ENCODE results near the gene CARS1.

The CARS1 gene

DNA sequence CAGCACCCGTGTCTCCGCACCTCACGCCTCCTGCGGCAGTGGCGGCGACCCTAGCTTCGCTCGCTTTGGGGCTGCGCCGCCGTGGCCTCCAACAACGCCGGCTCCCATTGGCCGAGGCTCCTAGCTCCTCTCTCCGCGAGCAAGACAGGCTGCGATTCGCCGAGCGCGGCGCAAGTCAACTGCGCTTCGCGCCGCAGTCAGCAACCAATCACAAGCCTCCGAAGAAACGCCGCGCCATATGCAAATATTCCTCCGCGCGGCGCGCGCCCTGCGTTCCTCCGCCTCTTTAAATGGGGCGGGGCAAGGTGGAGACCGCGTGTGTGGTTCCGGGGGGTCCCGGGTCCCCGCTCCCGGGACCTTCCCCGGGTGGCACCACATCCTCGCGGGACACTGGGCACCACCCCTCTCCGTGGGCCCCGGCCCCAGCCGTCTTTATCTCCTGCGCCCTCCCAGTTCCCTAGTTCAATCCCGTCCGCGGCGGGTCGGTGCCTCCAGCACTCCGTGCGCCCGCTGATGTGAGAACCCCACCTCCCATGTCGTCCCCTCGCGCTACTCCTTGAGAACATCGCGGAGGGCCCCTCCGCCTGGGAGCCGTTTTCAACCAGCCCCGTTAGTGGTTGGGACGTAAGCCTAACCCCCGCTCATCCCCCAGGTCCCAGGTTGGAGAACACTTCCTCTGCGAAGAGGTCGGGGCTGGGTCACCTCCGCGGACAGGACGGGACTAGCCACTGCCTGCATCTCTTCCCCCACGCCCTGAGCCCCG lies 64.8 kb downstream of the CARS1 start, which contains the start of gene NAP1L4:
Gene NAP1L4, minus strand, starts transcription at position 96 of the 763 bp plus-strand sequence. CDS start 13,109 bp downstream, outside the sequence.
- DNase-seq (ENCODE audit: low read depth in 2 of 2) = peak; percentile 91 to 95

- DNase-seq (ENCODE audit: low read depth in 2 of 2) = peak in 1 of 2 experiments; percentile 18
Measured at GRCh38 chr11:2991452-2992233, 65.6 kb downstream of the CARS1 start.

DNA sequence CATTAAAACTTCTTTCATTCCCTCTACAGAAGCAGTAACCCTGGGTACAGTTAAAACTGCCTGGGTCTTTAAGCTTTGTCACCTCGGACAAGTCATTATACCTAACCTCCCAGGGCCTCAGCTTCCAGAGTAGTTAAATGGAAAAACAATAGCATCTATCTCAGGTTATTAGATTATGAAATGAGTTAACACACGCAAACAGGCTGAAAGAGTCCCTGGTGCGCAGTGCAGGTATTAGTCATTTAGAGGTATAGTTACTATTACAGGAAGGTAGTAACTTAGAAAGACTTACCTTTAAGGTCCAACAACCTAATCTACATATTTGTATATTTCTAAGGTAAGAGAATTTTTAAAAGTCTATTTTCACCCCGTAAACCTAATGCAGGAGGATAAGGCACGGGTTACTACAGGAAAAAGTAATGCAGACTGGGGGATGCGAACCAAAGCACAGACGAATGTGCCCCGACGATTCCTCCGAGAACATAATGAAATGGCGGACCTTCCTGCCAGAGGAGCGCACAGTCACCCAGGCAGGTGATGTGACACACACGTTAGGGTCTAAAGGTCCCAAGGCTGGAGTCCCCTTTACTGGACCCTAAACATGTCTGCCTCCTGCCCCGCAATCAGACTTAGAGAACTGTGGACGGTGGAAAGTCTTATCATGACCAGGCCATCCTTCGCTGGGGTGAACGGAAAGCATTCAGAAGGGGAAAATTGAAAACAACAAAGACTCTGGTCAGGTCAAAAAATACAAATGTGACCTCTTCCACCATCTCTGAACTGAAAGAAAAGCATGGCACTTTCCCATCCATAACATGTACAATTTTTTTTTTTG lies 66.4 kb downstream of the CARS1 start:
- DNase-seq (ENCODE audit: low read depth in 2 of 2) = no peak

DNA sequence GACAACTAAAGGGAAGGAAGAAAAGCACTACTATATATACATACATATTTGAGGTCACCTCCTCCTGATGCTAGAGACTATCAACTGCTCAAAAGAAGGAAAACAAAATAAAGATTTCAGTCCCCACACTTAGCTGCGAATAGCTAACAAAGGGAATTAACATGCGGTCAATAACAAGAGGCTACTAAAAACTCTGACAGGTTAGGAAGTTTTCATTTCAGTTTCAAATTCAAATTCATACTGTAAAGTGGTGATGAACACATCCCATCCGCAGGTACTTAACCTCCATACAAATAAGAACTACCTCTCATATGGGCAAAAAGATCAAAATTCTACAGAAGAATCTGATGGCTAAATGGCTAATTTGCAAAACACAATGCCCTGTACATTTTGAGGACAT lies 67.7 kb downstream of the CARS1 start:
- DNase-seq (ENCODE audit: low read depth in 2 of 2) = no peak

DNA sequence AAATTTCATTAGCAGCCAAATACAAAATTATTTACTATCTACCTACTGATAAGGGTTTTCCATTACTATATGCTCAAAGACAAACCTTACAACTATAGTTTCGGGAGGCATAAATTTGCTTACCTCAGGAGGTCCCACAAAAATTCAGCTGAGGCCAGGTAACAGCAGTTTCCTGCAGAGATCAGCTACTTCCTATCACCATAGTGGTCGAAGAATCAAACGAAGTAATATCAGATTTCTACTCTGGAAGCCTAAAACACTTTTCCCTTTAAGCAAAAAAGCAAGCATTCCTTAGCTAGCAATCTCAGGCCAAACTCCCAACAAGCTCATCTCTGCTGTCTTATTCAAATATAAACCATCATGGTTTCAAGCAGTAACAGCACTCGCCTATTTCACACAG lies 68.2 kb downstream of the CARS1 start:
- DNase-seq (ENCODE audit: low read depth in 2 of 2) = no peak

DNA sequence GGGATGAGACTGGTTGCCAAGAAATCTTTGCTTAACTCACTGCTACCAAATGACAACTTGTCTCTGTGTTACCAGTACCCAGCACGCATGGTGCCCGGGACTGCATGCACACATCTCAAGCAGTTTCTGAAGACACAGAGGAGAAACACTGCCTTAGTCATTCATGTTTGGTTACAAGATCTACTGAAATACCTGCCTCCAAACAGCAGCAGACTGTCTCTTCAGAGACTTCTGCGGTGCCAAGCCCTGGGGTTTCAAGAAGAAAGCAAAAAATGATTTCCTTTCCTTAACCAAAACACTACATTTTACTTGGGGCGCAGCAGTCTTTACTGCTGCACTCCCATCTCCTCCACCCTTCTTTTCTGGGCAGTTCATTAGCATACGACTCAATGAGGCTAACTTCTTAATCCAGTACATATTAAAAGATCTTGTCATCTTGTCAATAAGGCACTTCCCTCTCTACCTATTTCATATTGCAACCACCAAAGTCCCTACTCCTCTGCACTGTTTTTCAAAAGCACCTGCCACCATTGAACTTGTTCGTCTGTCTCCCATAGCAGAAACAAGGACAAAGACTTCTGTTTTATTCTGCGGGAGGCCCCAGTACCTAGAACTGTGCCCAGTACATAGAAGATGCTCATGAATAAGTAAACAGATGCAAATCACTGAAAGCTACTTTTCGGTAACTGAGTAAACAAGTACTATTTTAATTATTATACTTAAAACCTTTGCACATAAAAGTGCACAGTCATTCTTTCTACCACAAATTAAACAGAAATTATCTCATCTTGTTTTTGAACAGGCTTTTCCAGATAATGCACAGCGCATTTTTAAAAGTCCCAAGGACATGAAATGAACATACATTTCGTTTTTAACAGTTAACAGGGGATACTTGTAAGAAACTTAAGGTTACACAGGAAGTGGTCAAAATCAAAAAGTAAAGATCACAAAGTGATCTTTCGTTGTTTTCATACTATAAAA lies 69.1 kb downstream of the CARS1 start:
- DNase-seq (ENCODE audit: low read depth in 2 of 2) = no peak

DNA sequence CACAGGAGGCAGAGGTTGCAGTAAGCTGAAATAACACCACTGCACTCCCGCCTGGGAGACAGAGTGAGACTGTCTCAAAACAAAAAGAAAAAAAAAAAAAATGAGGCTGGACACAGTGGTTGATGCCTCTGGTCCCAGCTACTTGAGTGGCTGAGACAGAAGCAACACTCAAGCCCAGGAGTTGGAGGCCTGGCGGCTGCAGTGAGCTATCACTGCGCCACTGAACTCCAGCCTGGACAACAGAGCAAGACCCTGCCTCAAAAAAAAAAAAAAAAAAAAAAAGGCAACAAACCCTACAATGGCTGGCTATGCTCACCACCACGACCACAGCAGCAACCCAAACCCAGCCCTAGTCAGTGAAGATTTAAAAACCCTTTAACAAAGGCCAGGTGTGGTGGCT lies 73.3 kb downstream of the CARS1 start:
- no peak for DNase-seq (ENCODE audit: low read depth in 2 of 2)

GRCh38 chr11:2982214-2982613 lies 75.0 kb downstream of the CARS1 start:
- DNase-seq (ENCODE audit: low read depth in 2 of 2) = no peak

DNA sequence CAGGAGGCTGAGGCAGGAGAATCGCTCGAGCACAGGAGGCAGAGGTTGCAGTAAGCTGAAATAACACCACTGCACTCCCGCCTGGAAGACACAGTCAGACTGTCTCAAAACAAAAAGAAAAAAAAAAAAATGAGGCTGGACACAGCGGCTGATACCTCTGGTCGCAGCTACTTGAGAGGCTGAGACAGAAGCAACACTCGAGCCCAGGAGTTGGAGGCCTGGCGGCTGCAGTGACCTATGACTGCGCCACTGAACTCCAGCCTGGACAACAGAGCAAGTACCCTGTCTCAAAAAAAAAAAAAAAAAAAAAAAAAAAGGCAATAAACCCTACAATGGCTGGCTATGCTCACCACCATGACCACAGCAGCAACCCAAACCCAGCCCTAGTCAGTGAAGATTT lies 76.1 kb downstream of the CARS1 start:
- DNase-seq (ENCODE audit: low read depth in 2 of 2) = no peak

GRCh38 chr11:2980168-2980840 lies 76.9 kb downstream of the CARS1 start:
- DNase-seq (ENCODE audit: low read depth in 2 of 2) = no peak

GRCh38 chr11:2977113-2977512 lies 80.1 kb downstream of the CARS1 start:
- DNase-seq (ENCODE audit: low read depth in 2 of 2) = no peak

GRCh38 chr11:2976294-2977063 lies 80.7 kb downstream of the CARS1 start:
- no peak for DNase-seq (ENCODE audit: low read depth in 2 of 2)

DNA sequence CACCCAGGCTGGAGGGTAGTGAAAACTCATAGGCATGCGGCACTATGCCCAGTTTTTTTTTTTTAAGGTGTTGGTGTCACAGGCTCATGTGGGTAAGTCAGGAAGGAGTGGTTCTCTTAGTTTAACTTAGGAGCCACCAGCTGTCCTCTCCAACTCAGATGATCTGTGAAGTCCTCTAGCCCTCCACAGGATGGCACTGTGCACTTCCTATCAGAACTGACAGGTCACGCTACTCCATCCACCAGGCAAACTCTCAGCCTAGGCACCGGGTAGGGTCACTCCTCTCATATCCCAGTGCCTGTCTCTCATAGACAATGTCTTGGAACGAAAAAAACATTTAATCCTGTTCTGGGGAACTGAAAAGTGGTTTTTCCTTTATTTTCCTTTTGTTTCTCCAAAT lies 81.6 kb downstream of the CARS1 start:
- DNase-seq (ENCODE audit: low read depth in 2 of 2) = no peak

GRCh38 chr11:2974272-2974671 lies 83.0 kb downstream of the CARS1 start:
- no peak for DNase-seq (ENCODE audit: low read depth in 2 of 2)

DNA sequence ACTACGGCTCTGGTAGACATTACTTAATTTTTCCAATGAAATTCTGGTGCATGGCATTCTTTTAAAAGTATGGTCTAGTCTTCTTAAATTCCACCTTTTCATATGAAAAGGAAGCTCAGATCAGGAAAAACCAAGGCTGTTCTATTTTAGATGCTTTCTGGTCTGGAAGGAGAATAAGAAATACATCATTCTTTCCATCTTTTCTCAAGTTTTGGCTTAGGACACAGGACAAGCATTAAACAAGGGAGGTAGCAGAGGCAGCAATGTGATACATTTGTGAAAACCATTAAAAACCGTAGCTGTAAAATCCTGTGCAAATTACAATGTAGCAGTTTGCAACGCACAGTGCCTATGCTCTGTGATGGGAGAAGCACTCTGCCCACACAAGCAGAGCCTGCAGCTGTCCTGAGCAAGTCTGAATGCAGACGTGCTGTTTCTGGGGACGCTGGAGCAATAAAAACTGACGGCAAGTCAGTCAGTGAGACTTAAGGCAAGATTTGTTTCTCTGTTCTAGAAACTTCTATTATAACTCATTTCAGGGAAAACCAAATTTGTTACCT lies 88.8 kb downstream of the CARS1 start:
- no peak for DNase-seq (ENCODE audit: low read depth in 2 of 2)

GRCh38 chr11:2964782-2965181 lies 92.4 kb downstream of the CARS1 start:
- DNase-seq (ENCODE audit: low read depth in 2 of 2) = no peak

DNA sequence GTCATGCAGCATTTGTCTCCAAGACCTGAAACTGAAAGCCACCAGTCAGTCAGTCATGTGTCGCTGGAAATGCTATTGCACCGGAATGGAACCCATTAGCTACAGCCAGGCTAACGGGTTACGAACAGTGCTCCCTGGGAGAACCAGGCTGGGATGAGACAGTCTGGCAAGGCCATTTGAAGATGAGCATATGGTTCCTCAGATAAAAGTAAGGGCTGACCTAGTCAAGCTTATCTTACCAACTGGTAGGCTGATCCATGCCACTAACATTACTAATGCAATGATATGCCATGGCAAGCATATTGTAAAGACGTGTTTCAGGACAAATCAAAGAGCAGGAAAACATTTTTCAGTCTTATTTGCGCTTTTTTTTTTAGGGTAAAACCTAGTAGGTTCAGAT lies 93.5 kb downstream of the CARS1 start:
- DNase-seq (ENCODE audit: low read depth in 2 of 2) = no peak

GRCh38 chr11:2963112-2963754 lies 94.0 kb downstream of the CARS1 start:
- DNase-seq (ENCODE audit: low read depth in 2 of 2) = no peak

GRCh38 chr11:2961080-2961479 lies 96.1 kb downstream of the CARS1 start:
- no peak for DNase-seq (ENCODE audit: low read depth in 2 of 2)
